Stimulated activated naive CD4-positive, alpha-beta T cell (primary cell): ENCODE measurements around the gene PPP1R36.
"Not testable (repeated sequence)": the region's sequence is repeated elsewhere in the genome, so short reads cannot be mapped to it uniquely, and the experiment has no call there.

Source experiments
- DNase-seq, 6 experiments: peaks; one replicate each; lab custom pipeline; 2025; lab: John Stamatoyannopoulos, UW

Gene PPP1R36

DNA sequence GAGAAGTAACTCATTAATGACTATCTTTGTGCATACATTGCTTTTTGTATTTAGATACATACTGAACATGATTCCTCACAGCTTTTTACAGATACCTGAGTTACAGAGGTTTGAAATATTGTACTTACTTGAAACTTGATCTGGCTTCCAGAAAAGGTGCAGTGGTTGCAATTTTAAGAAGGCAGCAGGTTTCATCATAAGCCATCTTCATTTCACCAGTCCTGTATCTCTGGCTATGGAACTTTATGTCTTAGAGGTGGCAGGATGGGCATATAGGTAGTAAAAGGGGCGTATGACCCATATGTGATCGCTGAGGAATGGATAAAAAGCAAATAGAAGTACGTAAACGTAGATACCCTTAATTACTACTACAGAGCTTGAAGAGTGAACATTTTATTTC lies 31.5 kb upstream of the PPP1R36 start:
- DNase-seq: no peak

- DNase-seq: no peak
Measured at GRCh38 chr14:64520699-64521098, 29.1 kb upstream of the PPP1R36 start.

DNA sequence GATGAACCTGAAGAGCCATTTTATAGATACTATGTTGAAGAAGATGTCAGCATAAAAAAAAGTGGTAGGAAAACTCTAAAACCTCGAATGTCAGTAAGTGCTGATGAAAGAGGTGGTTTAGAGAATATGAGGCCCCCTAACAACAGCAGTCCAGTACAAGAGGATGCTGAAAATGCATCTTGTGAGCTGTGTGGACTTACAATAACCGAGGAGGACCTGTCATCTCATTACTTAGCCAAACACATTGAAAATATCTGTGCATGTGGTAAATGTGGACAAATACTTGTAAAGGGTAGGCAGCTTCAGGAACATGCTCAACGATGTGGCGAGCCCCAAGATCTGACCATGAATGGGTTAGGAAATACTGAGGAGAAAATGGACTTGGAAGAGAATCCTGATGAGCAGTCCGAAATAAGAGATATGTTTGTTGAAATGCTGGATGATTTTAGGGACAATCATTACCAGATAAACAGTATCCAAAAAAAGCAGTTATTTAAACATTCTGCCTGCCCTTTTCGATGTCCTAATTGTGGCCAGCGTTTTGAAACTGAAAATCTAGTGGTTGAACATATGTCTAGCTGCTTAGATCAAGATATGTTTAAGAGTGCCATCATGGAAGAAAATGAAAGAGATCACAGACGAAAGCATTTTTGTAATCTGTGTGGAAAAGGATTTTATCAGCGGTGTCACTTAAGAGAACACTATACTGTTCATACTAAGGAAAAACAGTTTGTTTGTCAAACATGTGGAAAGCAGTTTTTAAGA lies 27.0 kb upstream of the PPP1R36 start:
- DNase-seq: no peak

GRCh38 chr14:64525354-64525753 lies 24.4 kb upstream of the PPP1R36 start:
- DNase-seq: no peak

GRCh38 chr14:64531567-64531966 lies 18.2 kb upstream of the PPP1R36 start:
- DNase-seq: no peak

DNA sequence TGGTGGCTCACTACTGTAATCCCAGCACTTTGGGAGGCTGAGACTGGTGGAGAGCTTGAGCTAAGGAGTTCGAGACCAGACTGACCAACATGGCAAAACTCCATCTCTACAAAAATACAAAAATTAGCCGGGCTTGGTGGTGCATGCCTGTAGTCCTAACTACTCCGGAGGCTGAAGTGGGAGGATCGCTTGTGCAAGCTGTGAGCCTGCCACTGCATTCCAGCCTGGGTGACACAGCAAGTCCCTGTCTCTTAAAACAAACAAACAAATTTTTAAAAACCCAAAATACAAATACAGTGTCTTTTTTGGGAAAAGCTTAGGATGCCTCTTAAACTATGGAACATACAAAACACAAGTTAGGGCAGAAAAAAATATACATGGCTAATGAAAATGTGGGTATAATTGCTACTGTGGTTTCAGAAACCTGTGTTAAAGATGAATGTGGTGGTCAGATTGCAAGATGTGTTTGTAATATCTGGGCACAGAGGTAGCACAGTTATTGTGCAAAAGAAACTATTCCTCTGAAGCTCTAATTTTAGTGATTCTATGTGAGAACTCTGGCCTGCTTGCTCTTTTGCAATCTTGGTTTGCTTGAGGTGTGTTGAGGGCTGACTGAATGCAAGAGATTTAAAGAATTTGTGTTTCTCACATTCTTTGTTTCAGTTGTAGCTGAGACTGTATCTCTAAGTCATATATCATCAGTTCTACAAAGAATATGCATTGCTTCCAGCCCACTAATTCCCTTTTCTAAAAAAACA lies 13.1 kb upstream of the PPP1R36 start:
- DNase-seq: no peak

DNA sequence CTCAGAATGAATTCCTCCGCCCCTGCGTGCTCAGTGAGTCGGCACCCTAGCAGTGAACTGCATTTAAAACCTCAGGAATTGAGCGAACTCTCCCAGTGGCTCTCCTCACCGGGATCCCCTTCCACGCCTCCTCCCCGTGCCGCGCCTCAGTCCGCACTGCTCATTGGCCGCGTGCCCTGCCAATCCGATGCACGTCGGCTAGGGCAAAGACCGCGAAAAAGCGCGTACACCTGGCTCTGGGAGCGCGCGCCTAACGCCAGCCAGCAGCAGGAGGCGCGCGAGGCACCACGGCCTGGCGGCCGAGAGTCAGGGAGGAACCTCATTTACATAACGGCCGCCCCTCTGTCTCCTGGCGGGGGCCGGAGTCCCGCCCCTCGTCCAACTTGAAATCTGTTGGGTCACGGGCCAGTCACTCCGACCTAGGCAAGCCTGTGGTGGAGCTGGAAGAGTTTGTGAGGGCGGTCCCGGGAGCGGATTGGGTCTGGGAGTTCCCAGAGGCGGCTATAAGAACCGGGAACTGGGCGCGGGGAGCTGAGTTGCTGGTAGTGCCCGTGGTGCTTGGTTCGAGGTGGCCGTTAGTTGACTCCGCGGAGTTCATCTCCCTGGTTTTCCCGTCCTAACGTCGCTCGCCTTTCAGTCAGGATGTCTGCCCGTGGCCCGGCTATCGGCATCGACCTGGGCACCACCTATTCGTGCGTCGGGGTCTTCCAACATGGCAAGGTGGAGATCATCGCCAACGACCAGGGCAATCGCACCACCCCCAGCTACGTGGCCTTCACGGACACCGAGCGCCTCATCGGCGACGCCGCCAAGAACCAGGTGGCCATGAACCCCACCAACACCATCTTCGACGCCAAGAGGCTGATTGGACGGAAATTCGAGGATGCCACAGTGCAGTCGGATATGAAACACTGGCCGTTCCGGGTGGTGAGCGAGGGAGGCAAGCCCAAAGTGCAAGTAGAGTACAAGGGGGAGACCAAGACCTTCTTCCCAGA lies 9.3 kb upstream of the PPP1R36 start, which contains the start of gene HSPA2:
HSPA2 (plus strand) TSS at position 534 of the 995 bp plus-strand sequence; CDS start at position 643, 109 bp downstream.
- DNase-seq: peak; percentile 87 to 98 (median 92)

DNA sequence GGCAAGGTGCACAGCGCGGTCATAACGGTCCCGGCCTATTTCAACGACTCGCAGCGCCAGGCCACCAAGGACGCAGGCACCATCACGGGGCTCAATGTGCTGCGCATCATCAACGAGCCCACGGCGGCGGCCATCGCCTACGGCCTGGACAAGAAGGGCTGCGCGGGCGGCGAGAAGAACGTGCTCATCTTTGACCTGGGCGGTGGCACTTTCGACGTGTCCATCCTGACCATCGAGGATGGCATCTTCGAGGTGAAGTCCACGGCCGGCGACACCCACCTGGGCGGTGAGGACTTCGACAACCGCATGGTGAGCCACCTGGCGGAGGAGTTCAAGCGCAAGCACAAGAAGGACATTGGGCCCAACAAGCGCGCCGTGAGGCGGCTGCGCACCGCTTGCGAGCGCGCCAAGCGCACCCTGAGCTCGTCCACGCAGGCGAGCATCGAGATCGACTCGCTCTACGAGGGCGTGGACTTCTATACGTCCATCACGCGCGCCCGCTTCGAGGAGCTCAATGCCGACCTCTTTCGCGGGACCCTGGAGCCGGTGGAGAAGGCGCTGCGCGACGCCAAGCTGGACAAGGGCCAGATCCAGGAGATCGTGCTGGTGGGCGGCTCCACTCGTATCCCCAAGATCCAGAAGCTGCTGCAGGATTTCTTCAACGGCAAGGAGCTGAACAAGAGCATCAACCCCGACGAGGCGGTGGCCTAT lies 8.3 kb upstream of the PPP1R36 start:
- peak in 3 of 6 experiments; percentile 12 to 27 (median 19) for DNase-seq

- DNase-seq: peak in 4 of 6 experiments; percentile 6 to 36 (median 12)
Measured at GRCh38 chr14:64541972-64542835, 7.6 kb upstream of the PPP1R36 start.

DNA sequence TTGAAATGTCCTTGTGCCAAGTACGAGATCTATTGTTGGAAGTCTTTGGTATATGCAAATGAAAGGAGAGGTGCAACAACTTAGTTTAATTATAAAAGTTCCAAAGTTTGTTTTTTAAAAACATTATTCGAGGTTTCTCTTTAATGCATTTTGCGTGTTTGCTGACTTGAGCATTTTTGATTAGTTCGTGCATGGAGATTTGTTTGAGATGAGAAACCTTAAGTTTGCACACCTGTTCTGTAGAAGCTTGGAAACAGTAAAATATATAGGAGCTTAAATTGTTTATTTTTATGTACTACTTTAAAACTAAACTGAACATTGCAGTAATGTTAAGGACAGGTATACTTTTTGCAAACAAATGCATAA lies 6.9 kb upstream of the PPP1R36 start:
- DNase-seq: no peak

GRCh38 chr14:64544607-64545312 lies 5.0 kb upstream of the PPP1R36 start:
- DNase-seq: no peak

DNA sequence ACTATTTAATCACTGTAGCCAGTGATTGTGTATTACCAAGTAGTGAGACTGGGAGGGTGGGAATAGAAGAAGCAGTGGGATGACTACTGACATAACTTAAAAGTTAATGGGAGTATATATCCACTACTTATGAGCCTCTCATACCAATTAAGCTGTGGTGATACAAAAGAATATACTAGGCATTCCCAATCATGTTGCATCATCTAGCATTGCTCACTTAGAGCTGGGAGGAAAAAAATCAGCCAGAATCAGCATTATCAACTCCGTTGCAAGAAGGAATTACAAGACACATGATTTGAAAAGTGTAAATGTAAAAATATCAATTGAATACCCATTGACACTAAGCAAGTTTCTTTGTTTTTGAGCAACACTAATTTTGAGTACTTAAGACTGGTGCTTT lies 745 bp upstream of the PPP1R36 start:
- no peak for DNase-seq

DNA sequence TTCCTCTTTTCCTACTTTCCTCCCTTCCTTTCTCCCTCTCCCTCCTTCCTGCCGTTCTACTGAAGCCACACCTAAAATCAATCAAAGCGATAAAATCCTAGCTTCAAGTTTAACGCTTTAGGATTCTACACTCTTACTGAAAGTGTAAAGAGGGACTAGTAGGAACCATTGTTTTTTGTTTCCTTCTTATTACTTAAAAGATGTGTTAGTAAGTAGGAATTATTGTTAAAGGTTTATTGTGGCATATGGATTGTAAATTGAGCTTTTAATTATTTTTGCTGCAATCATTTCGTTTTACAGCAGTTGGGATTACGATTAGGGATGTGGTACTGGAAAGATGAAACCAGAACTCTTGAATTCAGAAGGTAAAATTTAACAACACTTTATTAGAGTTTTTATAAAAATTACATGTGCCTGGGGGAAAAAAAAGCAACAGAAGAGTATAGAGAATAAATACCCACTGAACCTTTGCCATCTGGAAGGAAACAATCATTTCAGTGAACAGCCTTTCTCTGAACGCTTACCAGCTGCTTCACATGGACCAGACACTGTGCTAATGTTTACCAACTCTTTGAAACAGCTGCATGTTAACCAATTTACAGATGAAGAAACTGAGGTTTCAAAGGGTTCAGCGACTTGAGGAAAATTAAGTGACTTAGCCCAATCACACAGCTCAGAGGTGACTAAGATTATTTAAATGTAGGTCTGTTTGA lies 1.0 kb downstream of the PPP1R36 start:
- no peak for DNase-seq

GRCh38 chr14:64554556-64554955 lies 4.8 kb downstream of the PPP1R36 start:
- DNase-seq: no peak

- DNase-seq: no peak
Measured at GRCh38 chr14:64556526-64556925, 6.8 kb downstream of the PPP1R36 start.

- DNase-seq: not testable (repeated sequence)
Measured at GRCh38 chr14:64558216-64558615, 8.5 kb downstream of the PPP1R36 start.

- DNase-seq: no peak
Measured at GRCh38 chr14:64561631-64562030, 11.9 kb downstream of the PPP1R36 start.

DNA sequence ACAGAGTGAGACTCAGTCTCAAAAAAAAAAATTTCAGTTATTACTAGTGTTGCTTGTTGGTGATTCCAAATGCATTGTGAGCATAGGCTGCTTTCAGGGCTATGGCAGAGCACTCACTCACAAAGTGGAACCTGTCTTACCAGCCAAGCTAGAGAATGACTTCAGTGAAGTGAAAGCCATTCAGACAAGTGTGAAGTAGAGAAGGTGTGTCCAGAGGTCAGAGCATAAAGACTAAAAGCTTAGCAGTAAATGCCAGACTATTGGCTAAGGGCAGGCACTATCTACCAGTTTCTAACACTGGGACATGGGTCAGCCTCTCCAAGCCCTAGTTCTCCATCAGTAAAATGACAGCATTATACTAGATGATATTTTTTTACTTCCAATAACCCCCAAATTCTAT lies 12.7 kb downstream of the PPP1R36 start:
- DNase-seq: no peak

DNA sequence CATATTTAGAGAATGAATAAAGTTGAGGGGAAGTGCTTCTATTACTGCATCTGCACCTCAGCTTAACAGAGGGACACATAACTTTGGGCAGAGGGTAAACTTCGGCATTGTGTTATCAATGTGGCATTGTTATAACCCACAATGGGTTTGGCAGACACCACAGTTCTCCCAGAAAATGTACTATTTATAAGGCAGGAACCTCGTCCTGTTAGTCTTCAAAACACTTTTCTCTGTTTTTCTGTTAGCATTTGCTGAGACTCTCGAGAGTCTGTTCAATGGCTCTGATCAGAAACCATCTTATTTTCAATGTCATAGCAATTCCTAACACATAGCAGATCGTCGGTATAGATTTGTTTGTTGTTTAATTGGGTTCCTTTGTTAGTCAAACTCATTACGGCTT lies 13.9 kb downstream of the PPP1R36 start:
- DNase-seq: no peak
